Sciatic nerve (tissue), 2 donors: Measurements from ENCODE around the gene AIF1L. TPM values are rescaled to one million over a fixed set of nuclear protein-coding genes. Genes with fewer than 3 reads are reported as not detected.
"Not testable (repeated sequence)": the region's sequence is repeated elsewhere in the genome, so short reads cannot be mapped to it uniquely, and the experiment has no call there.

ENCODE experiments used
- ATAC-seq: fragments of 200-7000 bp; cut with Tn5 transposase; one replicate; pipeline ENCODE4 v1.9.1; 2020; ENCODE audit warnings: mild to moderate bottlenecking, moderate library complexity
- DNase-seq: peaks from one replicate; pipeline ENCODE4 v3.0.0-alpha.2; 2020; ENCODE audit warnings: low spot score
- intact Hi-C: fragments of 100-400 bp; cut with DNase I; formaldehyde crosslinking; loops from one replicate; pipeline ENCODE4 v1.14.2; 2022
- total RNA-seq: library from RNA; stranded (reverse); fragmentation: NEBNext Ultra II Directional; extraction: Animal tissue kit (Norgen Biotek cat#: 25700); gene quantifications from one replicate; pipeline ENCODE4 v1.2.1, GENCODE V29; 2021
- donor health status: DM: no; HTN: no; CAD: no.
- donor health status: DM: no; HTN: no; CAD: no.

Gene AIF1L
- total RNA-seq, 1 donor from 2014 or later, result 92.1 TPM

DNA sequence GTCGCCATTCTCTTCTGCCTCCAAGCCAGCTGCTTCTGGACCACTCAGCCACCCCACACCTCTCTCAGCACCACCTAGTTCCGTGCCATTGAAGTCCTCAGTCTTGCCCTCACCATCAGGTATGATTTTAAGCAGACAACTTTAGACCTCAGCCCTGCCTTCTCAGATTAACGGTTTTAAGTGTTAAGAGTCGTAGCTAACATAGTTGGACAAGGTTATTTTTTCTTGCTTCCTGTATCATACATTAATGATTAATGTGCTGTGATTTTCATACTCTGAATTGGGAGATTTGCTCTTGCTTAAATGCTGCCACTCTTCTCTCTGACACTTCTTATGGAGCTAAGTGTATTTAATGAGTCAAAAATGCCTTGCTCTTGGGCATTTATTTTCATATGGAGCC is 49.9 kb downstream of the AIF1L start:
- ATAC-seq, result no peak
- no peak for DNase-seq
- intact Hi-C loops, result no loop called here

- ATAC-seq, result no peak
- no peak for DNase-seq
- intact Hi-C loops, result no loop called here
Measured at GRCh38 chr9:131148276-131148675, 51.9 kb downstream of the AIF1L start.

DNA sequence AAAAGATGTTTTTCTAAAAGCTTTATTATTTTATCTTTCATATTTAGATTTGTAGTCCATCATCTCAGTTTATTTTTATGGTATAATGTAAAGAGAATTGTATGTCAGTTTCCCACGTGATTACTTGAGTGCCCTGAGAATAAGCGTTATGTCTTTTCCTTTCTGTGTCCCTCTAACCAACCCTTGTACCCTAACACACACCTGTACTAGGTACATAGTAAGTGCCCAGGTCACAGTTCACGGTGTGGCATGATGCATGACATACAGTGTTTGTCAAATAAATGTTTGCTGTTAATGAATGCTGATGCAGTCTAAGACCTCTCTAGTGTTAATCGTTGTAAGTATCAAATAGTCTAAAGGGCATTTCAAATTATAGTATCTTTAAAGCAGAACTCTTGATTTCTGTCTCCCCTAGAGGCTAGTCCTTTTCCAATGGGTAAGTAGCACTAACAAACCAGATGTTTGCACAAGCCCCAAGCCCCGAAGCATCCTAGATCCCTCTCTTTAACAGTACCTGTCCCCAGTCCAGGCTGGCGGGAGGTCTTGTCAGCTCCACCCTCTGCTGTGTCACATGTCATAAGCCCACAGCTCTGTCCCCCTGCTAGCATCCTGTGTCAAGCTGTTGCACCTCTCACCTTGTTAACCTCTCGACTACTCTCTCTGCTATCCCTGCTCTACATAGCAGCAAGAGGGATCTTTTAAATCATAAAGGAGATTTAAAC is 52.8 kb downstream of the AIF1L start:
- DNase-seq (no peak), ATAC-seq (no peak)
- intact Hi-C loops, result no loop called here

DNA sequence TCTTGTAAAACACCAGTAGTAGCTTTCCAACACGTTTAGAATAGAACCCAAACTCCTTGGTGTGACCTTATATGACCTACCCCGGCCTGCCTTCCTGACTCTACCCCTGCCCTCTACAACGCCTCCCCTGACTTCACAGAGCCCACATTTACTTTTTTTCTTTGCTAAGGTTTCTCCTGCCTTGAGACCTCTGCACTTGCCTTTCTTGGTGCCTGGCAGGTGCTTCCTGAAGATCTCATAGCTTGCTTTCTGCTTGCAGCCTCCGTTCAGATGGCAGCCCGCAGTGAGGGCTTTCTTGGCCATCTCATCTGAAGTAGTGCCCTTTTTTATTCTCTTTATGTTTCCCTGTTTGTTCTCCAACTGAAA is 53.3 kb downstream of the AIF1L start:
- ATAC-seq, result no peak
- DNase-seq, result no peak
- intact Hi-C loops, result no loop called here

- ATAC-seq (no peak), DNase-seq (no peak)
- intact Hi-C loops, result no loop called here
Measured at GRCh38 chr9:131153595-131153994, 57.3 kb downstream of the AIF1L start.

- intact Hi-C loops, ATAC-seq, DNase-seq: not testable (repeated sequence)
Measured at GRCh38 chr9:131158673-131159072, 62.3 kb downstream of the AIF1L start.

DNA sequence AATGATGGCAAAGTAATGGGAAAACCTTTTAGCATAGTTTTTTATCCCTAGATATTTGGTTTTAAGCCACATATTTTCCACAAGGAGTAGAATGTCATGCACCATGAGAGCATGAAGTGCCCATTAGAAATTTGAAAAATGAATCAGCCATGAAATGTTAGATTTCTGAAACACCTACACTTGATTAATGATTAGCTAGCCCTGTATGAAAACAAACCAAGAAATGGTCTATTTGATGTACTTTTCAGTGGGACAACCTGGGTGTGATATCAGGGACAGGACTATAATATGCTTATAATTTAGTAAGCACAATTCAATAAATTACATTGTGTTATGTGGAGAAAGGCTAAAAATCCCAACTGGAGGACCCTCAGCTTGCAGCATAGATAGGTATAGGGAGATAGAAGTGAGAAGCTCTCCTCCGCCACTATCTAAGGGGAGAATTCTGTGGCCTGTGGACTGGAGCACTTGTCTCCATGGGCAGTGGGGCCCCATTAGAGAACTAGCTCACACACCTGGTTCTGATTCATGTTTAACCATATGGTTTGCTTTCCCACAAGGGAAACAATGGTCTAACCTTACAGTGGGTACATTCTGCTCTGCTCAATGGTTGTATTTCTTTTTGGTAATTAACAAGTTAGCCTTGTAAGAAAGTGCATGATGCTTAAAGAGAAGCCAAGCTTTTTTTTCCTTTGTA is 64.2 kb downstream of the AIF1L start:
- ATAC-seq (no peak), DNase-seq (no peak)
- intact Hi-C loops, result no loop called here

DNA sequence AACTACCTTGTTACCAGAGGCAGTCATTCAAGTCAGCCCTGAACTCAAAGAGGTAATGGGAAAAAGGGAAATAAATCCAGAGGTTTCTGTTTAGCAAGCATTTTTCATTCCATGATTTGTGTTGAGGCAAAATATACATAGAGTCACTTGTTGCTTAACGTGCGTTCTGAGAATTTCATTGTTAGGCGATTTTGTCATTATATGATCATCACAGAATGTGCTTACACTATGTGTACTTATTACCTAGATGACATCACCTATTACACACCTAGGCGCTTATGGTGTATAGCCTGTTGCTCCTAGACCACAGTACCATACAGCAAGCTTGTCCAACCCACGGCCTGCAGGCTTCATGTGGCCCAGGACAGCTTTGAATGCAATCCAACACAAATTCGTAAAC is 65.3 kb downstream of the AIF1L start:
- intact Hi-C loops, result no loop called here
- no peak for ATAC-seq
- DNase-seq, result no peak

DNA sequence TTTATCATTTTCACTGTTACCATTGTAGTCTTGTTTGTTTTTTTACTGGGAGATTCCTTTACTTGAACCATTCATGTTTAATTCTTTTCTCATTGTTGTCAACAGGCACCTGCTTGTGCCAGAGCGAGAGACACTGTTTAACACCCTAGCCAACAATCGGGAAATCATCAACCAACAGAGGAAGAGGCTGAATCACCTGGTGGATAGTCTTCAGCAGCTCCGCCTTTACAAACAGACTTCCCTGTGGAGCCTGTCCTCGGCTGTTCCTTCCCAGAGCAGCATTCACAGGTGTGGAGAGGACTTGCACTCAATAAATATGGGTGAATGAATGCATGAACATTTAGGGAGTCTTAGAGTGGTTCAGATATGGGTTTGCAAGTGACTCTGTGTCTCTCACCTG is 66.6 kb downstream of the AIF1L start:
- ATAC-seq (no peak), DNase-seq (no peak)
- intact Hi-C loops, result no loop called here

DNA sequence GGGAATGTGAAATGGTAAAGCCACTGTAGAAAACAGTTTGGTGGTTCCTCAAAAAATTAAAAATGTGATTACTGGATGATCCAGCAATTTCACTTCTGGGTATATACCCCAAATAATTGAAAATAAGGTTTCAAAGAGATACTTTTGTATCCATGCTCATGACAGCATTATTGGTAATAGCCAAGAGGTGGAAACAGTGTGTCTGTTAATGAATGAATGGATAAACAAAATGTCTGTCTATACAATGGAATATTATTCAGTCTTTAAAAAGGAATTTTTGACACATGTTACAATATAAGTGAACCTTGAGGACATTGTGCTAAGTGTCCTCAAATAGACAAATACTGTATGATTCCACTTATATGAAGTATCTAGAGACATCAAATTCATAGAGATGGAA is 69.2 kb downstream of the AIF1L start:
- ATAC-seq, result no peak
- intact Hi-C loops, result no loop called here

GRCh38 chr9:131167146-131167692 is 70.9 kb downstream of the AIF1L start:
- ATAC-seq (no peak), DNase-seq (no peak)
- intact Hi-C loops, result no loop called here

More for the DNA sequence above, 69.2 kb downstream of the AIF1L start:
- no peak for DNase-seq

DNA sequence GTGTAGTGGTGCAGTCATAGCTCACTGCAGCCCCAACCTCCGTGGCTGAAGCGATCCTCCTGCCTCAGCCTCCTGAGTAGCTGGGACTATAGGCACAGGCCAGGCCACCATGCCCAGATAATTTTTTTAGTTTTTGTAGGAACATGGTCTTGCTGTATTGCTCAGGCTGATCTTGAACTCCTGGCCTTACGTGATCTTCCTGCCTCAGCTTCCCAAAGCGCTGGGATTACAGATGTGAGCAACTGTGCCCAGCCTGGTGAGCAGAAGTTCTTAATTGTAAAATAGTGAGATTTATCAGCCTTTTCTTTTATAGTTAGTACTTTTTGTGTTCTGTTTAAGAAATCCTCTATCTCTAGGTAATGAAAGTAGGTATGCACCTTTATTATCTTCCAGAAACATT is 71.6 kb downstream of the AIF1L start:
- intact Hi-C loops, result no loop called here
- ATAC-seq (no peak), DNase-seq (no peak)

DNA sequence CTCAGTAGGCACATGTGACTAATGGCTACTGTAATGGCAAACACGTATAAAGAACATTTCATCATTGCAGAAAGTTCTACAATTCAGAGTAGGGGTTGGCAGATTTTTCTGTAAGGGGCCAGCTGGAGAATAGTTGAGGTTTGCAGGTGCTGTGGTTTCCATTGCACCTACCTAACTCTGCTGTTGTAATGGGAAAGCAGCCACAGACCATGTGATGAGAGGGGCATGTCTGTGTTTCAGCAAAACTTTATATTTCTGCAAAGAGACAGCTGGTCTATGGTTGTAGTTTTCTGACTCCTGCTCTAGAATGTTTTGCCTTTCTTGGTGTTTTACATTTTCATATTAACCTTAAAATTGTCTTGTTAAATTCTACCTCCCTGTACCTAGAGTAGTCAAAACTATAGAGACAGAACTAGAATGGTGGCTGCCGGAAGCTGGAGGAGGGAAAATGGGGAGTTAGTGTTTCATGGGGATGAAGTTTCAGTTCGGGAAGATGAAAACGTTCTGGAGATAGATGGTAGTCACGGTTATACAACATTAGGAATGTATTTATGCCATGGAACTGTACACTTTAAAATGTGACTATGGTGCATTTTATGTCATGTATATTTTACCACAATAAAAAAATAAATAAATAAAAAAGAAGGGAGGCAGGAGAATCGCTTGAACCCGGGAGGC is 73.4 kb downstream of the AIF1L start:
- no peak for DNase-seq
- intact Hi-C loops, result loop anchor here (10.0 kb wide), 1 partner anchor 165 kb away; no protein-coding TSS in a partner anchor
- no peak for ATAC-seq

Other genes starting within 250 kb of the AIF1L start
- gene QRFP, start 199.7 kb upstream of the AIF1L start, total RNA-seq, result not detected
- not detected for gene FIBCD1, start 157.3 kb upstream of the AIF1L start, total RNA-seq
- 0.36 TPM for gene LAMC3, start 87.4 kb upstream of the AIF1L start, total RNA-seq
- 73.7 TPM for gene NUP214, start 29.1 kb downstream of the AIF1L start, total RNA-seq
- gene FAM78A, start 180.0 kb downstream of the AIF1L start, total RNA-seq, result 4.2 TPM
- 8.6 TPM for gene PLPP7, start 193.2 kb downstream of the AIF1L start, total RNA-seq